GM21528 (cell line): ENCODE data around the gene COL23A1.
"Not testable (repeated sequence)": the region's sequence is repeated elsewhere in the genome, so short reads cannot be mapped to it uniquely, and the experiment has no call there.

Experiments used
- ATAC-seq: cut with Tn5 transposase; IDR thresholded peaks from one replicate; pipeline ENCODE4 v1.9.1; 2021; ENCODE audit warnings: mild to moderate bottlenecking, moderate library complexity; ENCODE audit not compliant: unreplicated experiment, low FRiP score

COL23A1 gene

GRCh38 chr5:178265746-178266145, 324.4 kb downstream of the COL23A1 start:
- ATAC-seq, result no peak

GRCh38 chr5:178264044-178264443, 326.1 kb downstream of the COL23A1 start:
- no peak for ATAC-seq

GRCh38 chr5:178261666-178262600, 328.3 kb downstream of the COL23A1 start:
- ATAC-seq, result no peak

- ATAC-seq, result no peak
Measured at GRCh38 chr5:178259623-178260536, 330.3 kb downstream of the COL23A1 start.

GRCh38 chr5:178257650-178258049, 332.5 kb downstream of the COL23A1 start:
- ATAC-seq, result no peak

GRCh38 chr5:178256746-178257145, 333.4 kb downstream of the COL23A1 start:
- ATAC-seq, result no peak

- not testable (repeated sequence) for ATAC-seq
Measured at GRCh38 chr5:178253632-178254031, 336.6 kb downstream of the COL23A1 start.

- no peak for ATAC-seq
Measured at GRCh38 chr5:178252258-178252657, 337.9 kb downstream of the COL23A1 start.

GRCh38 chr5:178250263-178250662, 339.9 kb downstream of the COL23A1 start:
- ATAC-seq, result no peak

- no peak for ATAC-seq
Measured at GRCh38 chr5:178249191-178249989, 340.8 kb downstream of the COL23A1 start.

- ATAC-seq, result no peak
Measured at GRCh38 chr5:178248750-178249149, 341.4 kb downstream of the COL23A1 start.

- ATAC-seq, result no peak
Measured at GRCh38 chr5:178247481-178248456, 342.4 kb downstream of the COL23A1 start.

- no peak for ATAC-seq
Measured at GRCh38 chr5:178246624-178247279, 343.4 kb downstream of the COL23A1 start.

GRCh38 chr5:178245389-178245788, 344.8 kb downstream of the COL23A1 start:
- no peak for ATAC-seq

GRCh38 chr5:178244576-178244975, 345.6 kb downstream of the COL23A1 start:
- ATAC-seq, result no peak

GRCh38 chr5:178242416-178242815, 347.8 kb downstream of the COL23A1 start:
- ATAC-seq, result no peak

GRCh38 chr5:178241688-178242231, 348.4 kb downstream of the COL23A1 start:
- ATAC-seq, result no peak

- peak; percentile 23 for ATAC-seq
Measured at GRCh38 chr5:178241231-178241663, 348.9 kb downstream of the COL23A1 start.
